HG03520 (cell line): Measurements from ENCODE around the gene FKRP.
"Not testable (repeated sequence)": the region's sequence is repeated elsewhere in the genome, so short reads cannot be mapped to it uniquely, and the experiment has no call there.

Source experiments
- ATAC-seq: cut with Tn5 transposase; IDR thresholded peaks from one replicate; pipeline ENCODE4 v1.9.1; 2021; ENCODE audit warnings: mild to moderate bottlenecking, moderate library complexity; ENCODE audit not compliant: unreplicated experiment

The FKRP gene

DNA sequence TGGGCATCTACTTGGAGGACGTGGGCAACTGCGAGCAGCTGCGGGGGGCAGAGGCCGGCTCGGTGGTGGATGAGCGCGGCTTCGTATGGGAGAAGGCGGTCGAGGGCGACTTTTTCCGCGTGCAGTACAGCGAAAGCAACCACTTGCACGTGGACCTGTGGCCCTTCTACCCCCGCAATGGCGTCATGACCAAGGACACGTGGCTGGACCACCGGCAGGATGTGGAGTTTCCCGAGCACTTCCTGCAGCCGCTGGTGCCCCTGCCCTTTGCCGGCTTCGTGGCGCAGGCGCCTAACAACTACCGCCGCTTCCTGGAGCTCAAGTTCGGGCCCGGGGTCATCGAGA lies 10.7 kb downstream of the FKRP start:
- ATAC-seq: no peak

DNA sequence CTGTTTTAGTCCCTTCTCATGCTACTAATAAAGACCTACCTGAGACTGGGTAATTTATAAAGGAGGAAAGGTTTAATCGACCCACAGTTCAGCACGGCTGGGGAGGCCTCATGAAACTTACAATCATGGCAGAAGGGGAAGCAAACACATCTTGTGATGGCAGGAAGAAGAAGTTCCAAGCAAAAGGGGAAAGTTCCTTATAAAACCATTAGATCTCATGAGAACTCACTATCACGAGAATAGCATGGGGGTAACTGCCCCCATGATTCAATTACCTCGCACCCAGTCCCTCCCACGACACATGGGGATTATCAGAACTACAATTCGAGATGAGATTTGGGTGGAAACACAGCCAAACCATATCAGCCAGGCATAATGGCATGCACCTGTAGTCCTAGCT lies 13.3 kb downstream of the FKRP start:
- no peak for ATAC-seq

DNA sequence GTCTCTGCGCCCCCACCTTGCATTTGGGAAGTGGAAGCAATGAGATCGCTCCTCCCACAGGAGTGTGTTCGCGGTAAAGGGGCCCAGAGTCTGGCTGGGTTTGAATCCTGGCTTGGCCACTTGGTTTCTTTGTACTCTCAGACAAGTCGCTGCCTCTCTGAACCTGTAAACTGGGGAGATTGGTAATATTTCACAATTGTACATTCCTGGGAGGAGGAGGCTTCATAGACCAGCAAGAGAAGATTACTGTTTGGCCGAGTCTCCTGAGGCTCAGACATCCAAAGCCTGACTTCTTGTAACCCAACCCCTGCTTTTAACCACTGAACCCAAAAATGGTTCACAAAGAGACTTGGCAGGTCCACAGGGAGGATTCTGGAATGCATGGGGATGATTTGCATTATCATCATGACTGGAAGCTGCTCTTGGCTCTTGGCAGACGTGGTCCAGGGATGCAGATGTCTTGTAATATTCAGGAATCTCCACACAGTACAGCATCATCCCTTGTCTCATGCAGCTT lies 14.0 kb downstream of the FKRP start:
- no peak for ATAC-seq

GRCh38 chr19:46760363-46760762 lies 14.5 kb downstream of the FKRP start:
- ATAC-seq: no peak

DNA sequence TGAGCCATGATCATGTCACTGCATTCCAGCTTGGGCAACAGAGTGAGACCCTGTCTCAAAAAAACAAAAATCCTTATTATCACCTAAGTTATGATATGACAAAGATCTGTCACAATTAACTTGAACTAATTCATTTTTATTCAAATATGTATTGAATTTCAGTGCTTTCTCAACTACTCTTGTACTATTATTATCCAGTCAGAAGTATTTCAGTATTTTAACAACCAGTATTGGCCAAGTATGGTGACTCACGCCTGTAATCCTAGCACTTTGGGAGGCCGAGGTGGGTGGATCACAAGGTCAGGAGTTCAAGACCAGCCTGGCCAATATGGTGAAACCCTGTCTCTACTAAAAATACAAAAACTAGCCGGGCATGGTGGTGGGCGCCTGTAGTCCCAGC lies 15.0 kb downstream of the FKRP start:
- ATAC-seq: not testable (repeated sequence)

DNA sequence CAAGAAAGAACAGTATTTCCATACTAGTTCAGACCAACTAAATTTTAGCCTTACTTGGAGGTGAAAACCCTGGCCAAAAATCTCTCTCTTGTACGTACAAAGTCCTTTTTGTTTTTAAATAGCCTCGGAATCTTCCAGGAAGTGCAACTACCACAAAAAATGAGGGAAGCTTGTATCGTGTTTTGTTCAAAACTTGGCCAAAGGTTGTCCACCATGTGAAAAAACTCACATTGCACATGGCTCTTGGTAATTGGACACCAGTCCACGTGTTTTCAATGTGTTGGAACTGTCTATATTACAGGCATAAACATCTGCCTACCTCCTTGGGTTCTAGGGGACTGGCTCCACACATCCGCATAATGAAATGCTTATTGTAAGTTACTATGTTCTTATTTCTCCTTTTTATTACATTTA lies 15.6 kb downstream of the FKRP start:
- ATAC-seq: no peak

GRCh38 chr19:46762245-46762890 lies 16.5 kb downstream of the FKRP start:
- no peak for ATAC-seq

DNA sequence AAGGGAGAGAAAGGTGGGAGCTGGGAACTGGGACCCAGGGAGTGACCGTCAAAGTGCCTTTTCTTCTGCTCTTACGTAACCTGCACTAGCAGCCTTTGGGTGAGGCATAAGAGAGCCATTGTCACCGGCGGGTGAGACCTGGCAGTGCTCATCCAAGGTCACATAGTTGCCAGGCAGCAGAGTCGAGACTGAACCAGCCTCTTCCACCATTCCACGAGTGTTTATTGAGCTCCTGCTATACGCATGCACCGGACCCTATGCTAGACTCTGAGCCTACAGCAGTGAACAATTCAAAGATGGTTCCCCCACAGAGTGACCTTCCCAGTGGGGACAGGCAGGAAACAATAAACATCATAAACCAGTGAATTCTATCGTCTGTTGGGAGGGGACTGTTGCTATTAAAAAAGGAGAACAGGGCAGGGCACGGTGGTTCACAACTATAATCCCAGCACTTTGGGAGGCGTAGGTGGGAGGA lies 19.0 kb downstream of the FKRP start:
- ATAC-seq: no peak

GRCh38 chr19:46766569-46767317 lies 20.9 kb downstream of the FKRP start:
- ATAC-seq: no peak

DNA sequence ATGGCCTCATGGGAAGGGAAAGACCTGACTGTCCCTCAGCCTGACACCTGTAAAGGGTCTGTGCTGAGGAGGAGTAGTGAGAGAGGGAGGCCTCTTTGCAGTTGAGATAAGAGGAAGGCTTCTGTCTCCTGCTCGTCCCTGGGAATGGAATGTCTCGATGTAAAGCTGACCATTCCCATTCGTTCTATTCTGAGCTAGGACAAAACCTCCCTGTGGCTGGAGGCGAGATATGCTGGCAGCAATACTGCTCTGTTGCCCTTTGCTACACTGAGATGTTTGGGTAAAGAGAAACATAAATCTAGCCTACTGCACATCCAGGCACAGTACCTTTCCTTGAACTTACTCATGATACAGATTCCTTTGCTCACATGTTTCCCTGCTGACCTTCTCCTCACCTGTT lies 22.9 kb downstream of the FKRP start:
- not testable (repeated sequence) for ATAC-seq

- ATAC-seq: no peak
Measured at GRCh38 chr19:46772170-46773017, 26.5 kb downstream of the FKRP start.

DNA sequence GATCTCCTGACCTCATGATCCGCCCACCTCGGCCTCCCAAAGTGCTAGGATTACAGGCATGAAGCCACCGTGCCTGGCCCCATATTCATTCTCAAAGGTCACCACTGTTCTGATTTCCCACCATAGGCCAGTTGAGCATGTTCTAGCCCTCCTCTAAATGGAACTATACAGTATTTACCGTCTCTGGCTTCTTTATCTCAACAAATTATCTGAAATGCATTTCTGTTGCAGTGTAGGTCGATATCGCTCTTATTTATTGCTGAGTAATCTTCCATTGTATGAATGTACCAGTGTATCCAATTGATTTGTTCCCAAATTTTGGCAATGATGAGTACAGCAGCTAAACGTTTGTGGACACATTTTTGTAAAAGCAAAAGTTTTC lies 27.2 kb downstream of the FKRP start:
- ATAC-seq: no peak

GRCh38 chr19:46775642-46776258 lies 29.9 kb downstream of the FKRP start:
- no peak for ATAC-seq

- no peak for ATAC-seq
Measured at GRCh38 chr19:46776927-46777911, 31.4 kb downstream of the FKRP start.

DNA sequence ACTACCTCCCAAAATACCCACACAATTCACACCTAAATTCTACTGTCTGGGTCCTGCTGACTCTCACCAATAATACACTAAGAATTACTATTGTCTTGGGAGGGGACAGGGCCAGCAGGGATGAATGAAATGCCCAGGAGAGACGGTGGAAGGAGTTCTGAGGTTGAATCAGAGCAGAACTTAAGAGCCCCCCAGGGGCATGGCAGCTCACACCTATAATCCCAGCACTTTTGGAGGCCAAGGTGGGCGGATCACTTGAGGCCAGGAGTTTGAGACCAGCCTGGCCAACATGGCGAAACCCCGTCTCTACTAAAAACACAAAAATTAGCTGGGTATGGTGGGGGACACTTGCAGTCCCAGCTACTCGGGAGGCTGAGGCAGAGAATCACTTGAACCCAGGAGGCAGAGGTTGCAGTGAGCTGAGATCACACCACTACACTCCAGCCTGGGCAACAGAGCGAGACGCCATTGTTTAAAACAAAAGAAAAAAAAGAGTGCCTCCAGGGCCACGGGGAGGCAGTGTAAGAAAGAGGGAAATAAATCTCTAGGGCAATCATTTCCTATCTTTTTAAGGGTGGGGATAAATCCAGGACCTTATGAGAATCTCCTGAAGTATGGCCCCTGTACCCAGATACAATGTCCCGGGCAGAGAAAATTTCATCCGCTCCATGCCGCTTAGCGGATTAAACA lies 32.2 kb downstream of the FKRP start:
- ATAC-seq: not testable (repeated sequence)

GRCh38 chr19:46782355-46783019 lies 36.6 kb downstream of the FKRP start:
- ATAC-seq: no peak

DNA sequence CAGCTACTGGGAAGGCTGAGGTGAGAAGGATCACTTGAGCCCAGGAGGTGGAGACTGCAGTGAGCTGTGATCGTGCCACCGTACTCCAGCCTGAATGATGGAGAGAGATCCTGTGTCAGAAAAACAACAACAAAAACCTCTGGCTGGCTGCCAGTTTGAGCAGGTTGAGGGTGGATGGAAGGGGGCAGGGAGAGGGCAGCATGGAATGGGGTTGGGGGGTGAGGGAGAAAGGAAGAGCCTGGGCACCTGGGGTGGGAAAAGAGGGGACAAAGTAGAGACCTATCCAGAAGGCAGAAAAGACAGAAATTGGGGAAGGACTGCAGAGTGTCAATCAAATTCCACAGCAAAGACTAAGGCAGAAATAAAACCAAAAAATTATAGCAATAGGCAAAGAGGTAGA lies 37.8 kb downstream of the FKRP start:
- ATAC-seq: no peak

- ATAC-seq: no peak
Measured at GRCh38 chr19:46784262-46785053, 38.6 kb downstream of the FKRP start.
